HG03280 (cell line): Measurements from ENCODE around the gene TMPRSS9.

ENCODE experiments used
- ATAC-seq: cut with Tn5 transposase; IDR thresholded peaks from one replicate; pipeline ENCODE4 v1.9.1; 2021; ENCODE audit warnings: mild to moderate bottlenecking, moderate library complexity; ENCODE audit not compliant: unreplicated experiment

Gene TMPRSS9

DNA sequence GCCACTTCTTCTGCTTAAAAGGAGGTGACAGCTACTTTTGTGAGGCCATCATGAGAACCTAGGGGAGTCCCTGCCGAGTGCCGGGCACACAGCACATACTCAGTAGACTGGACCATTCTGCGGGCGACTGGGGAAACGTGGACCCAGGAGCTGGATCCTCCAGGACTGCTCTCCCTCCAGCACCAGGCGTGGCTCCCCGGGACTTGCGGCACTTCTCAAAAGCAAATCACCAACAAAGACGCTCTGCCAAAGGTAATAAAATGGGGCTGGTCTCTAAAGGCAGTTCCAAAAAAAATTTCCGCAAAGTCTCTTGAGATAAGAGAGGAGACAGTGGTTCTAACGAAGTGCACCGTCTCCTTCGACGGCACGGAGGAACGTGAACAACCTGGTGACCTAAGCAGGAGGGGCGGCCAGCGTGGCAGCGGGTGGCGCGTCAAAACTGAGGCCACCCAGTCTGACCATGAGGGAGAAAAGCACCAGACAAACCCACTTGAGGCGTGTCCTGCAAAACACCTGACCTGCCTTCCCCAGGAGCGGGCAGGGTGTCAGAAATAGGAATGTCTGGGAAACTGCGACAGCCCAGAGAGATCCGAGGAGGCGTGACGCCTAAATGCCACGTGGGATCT is 1.4 kb upstream of the TMPRSS9 start:
- no peak for ATAC-seq

DNA sequence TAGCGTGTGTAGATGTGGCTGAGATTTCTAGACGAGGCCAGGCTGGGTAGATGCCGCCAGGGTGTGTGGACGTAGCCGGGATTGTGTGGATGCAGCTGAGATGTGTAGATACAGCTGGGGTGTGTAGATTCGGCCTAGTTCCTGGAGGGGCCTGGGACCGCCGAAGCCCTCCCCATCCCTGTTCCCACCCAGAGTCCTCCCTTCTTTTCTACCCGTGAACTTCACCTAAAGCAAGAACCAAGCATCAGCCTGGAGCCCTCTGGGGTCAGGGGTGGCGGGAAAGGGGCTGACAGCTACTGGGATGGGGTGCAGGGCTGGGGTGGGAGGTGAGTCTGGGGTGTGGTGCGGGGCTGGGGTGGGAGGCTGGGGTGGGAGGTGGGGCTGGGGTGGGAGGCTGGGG is 768 bp downstream of the TMPRSS9 start:
- ATAC-seq = no peak

GRCh38 chr19:2361246-2362045 is 1.4 kb downstream of the TMPRSS9 start:
- no peak for ATAC-seq

DNA sequence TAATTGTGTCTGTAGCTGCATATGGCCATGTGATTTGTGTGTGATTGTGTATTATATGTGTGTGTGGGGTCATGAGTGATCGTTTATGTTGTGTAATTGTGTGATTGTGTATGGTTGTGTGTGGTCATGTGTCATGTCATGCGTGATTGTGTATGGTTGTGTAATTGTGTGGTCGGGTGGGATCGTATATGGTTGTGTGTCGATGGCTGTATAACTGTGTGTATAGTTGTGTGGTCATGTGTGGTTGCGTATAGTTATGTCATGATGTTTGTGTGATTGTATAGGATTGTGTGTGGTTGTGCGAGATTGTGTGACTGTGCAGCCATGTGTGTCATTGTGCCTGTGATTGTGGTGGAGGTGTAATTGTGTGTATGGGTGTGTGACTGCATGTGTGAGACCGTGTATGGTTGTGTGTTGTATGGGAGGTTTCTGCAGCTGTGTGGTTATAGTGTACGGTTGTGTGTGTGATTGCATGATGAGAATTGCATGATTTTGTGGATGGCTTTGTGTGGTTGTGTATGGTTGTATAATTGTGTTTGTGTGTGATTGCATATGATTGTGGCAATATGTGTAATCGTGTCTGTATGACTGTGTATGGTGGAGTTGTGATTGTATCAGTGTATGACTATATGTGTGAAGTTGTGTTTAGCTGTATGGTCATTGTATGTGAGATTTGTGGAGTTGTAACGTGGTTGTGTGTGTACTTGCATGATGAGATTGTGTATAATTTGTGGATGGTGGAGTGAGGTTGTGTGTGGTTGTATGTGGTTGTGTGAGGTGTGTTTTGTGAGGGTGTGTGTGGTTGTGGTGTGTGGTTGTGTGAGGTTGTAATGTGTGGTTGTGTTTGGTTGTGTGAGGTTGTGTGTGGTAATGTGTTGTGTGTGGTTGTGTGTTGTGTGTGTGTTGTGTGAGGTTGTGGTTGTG is 2.2 kb downstream of the TMPRSS9 start:
- ATAC-seq = no peak

DNA sequence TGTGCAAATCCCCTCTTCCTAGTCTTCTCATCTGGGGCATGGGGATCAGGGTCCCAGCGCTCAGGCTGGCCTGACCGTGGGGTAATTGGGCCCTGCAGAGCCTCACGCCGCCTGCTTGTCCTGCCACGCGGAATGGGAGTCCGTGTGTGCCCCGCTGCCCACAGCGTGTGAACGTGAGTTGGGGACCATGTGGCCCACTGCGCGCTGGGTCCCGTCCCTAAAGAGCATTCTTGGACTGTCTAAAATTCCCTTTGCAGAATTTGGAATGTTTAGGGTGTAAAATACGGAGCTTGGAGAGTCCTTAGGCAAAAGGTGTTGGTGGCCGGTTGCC is 2.9 kb downstream of the TMPRSS9 start:
- ATAC-seq = no peak

- ATAC-seq = no peak
These were observed 3.4 kb downstream of the TMPRSS9 start for GRCh38 chr19:2363419-2363818.

- no peak for ATAC-seq
These were observed 5.3 kb downstream of the TMPRSS9 start for GRCh38 chr19:2365201-2365970.

DNA sequence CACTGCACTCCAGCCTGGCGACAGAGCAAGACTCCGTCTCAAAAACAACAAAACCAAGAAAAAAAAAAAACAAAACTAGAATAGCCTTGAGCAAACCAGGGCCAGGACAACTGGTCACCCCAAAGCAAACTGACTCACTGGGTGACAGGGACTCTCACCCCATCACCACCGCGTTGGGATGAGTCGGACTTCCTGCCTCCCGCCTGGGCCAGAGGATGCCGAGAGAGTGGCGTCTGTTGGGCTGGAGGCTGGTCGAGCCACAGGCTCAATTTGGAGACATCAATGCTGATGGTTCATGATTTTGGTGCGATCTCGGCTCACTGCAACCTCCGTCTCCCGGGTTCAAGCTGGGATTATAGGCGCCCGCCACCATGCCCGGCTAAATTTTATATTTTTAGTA is 11.6 kb downstream of the TMPRSS9 start:
- ATAC-seq = no peak

DNA sequence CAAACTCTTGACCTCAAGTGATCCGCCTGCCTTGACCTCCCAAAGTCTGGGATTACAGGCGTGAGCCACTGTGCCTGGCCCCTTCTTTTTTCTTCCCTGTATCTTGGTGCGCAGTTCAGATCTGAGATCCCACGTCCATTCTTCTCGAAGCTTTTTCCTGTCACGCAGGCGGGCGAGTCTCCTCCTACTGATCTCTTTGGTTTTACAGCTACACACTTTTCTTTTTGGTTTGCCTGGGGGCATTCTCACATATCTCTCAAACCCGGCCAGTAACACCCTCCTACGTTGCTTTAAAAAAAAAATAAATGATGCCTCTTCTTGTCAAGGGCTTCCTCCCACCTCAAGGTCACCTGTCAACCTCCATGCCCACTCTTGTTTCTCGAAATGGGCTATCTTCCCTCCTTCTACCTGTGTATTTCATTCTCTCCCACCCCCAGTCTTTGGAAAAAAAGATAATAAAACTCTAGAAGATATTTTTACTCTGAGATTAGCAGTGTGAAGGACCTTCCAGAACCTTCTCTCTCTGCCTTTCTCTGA is 12.1 kb downstream of the TMPRSS9 start:
- no peak for ATAC-seq

- no peak for ATAC-seq
These were observed 14.7 kb downstream of the TMPRSS9 start for GRCh38 chr19:2374808-2375207.

- no peak for ATAC-seq
These were observed 15.5 kb downstream of the TMPRSS9 start for GRCh38 chr19:2375353-2376121.

GRCh38 chr19:2376784-2377519 is 16.9 kb downstream of the TMPRSS9 start:
- ATAC-seq = no peak

GRCh38 chr19:2380567-2380966 is 20.5 kb downstream of the TMPRSS9 start:
- ATAC-seq = no peak

GRCh38 chr19:2381148-2381820 is 21.2 kb downstream of the TMPRSS9 start:
- no peak for ATAC-seq

DNA sequence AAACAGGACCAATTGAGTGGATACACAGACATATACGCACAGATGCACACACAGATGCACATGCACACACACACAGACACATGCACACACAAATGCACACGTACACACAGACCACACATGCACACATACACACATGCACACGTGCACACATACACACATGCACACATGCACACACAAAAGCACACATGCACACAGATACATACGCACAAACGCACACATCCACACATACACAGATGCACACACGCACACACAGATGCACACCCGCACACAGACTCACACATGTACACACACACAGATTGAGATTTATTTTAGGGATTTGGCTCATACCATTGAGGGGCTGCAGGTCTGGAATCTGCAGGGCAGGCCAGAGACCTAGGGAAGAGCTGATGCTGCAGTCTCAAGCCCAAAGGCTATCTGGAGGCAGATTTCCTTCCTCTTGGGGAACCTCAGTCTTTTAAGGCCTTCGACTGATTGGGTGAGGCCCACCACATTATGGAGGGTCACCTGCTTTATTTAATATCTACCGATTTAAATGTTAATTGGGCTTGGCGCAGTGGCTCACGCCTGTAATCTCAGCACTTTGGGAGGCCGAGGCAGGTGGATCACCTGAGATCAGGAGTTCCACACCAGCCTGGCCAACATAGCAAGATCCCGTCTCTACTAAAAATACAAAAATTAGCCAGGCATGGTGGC is 22.6 kb downstream of the TMPRSS9 start:
- no peak for ATAC-seq

- ATAC-seq = no peak
These were observed 25.1 kb downstream of the TMPRSS9 start for GRCh38 chr19:2385053-2385721.
